ENCODE results near the gene PDPR.

The PDPR gene

GRCh38 chr16:70157105-70157476 lies 43.0 kb downstream of the PDPR start:
- no peak overlapping the region for H3K4me3 ChIP-seq (replicated peaks; ENCODE audit: low read depth, low read length)
- H3K36me3 ChIP-seq (ENCODE audit: control insufficient read depth, insufficient read depth, low read length) = peaks cover 50% of the 10 kb centered on the region
- no peaks in the 10 kb centered on the region for H3K27me3 ChIP-seq (replicated peaks; ENCODE audit: control insufficient read depth, insufficient read depth, low read length)
- no peak for DNase-seq (ENCODE audit: extremely low read depth, insufficient read length)
- TF ChIP-seq CTCF (IDR thresholded peaks at IDR 0.05; ENCODE audit: insufficient read depth, low read length, poor library complexity, severe bottlenecking) = no peak

DNA sequence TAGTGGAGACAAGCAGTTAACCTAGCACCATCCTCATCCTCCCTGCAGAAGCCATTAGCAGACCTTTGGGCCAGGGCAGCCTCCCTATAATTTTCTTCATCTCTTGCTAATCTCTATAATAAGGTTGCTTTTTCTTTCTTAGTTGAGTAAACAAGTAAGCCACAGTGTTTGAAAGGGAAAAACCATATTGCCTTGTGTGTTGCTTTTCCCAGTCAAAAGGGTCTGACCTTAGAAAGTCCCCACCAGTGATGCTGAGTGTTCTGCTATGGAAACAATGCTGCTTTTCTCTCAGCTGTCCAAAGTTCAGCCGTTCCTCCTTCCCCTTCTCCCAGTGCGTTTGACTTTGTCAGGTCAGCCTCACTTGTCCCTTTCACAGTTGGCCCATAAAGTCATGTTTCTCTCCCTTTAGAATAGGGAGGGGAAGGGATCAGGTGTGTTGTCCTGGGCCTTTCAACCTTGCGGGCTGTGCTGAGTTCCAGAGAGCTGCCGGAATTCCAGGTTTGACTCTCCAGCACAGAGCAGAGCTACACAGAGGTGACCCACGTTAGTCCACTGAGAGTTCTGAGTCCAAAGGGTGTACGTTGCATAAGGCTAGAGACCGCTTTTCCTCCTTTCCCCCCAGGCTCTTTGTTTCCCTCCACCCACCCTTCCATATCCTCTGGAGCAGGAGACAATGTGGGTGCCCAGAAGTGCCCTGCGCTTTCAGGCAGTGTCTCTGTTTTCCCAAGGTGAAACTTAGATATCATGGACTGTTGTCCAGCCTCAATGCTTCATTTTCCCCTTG lies 43.5 kb downstream of the PDPR start:
- Histone ChIP-seq H3K4me3 (replicated peaks; ENCODE audit: low read depth, low read length) (no peak overlapping the region), H3K27me3 (replicated peaks; ENCODE audit: control insufficient read depth, insufficient read depth, low read length) (no peaks in the 10 kb centered on the region), H3K36me3 (ENCODE audit: control insufficient read depth, insufficient read depth, low read length) (peaks cover 49% of the 10 kb centered on the region)
- DNase-seq (ENCODE audit: extremely low read depth, insufficient read length) = no peak
- no peak for TF ChIP-seq CTCF (IDR thresholded peaks at IDR 0.05; ENCODE audit: insufficient read depth, low read length, poor library complexity, severe bottlenecking)

- H3K27me3 ChIP-seq (replicated peaks; ENCODE audit: control insufficient read depth, insufficient read depth, low read length) = no peaks in the 10 kb centered on the region
- peaks cover 44% of the 10 kb centered on the region for H3K36me3 ChIP-seq (ENCODE audit: control insufficient read depth, insufficient read depth, low read length)
- no peak for TF ChIP-seq CTCF (IDR thresholded peaks at IDR 0.05; ENCODE audit: insufficient read depth, low read length, poor library complexity, severe bottlenecking)
- H3K4me3 ChIP-seq (replicated peaks; ENCODE audit: low read depth, low read length) = no peak overlapping the region
- DNase-seq (ENCODE audit: extremely low read depth, insufficient read length) = no peak
These were observed 44.3 kb downstream of the PDPR start for GRCh38 chr16:70158261-70158939.

DNA sequence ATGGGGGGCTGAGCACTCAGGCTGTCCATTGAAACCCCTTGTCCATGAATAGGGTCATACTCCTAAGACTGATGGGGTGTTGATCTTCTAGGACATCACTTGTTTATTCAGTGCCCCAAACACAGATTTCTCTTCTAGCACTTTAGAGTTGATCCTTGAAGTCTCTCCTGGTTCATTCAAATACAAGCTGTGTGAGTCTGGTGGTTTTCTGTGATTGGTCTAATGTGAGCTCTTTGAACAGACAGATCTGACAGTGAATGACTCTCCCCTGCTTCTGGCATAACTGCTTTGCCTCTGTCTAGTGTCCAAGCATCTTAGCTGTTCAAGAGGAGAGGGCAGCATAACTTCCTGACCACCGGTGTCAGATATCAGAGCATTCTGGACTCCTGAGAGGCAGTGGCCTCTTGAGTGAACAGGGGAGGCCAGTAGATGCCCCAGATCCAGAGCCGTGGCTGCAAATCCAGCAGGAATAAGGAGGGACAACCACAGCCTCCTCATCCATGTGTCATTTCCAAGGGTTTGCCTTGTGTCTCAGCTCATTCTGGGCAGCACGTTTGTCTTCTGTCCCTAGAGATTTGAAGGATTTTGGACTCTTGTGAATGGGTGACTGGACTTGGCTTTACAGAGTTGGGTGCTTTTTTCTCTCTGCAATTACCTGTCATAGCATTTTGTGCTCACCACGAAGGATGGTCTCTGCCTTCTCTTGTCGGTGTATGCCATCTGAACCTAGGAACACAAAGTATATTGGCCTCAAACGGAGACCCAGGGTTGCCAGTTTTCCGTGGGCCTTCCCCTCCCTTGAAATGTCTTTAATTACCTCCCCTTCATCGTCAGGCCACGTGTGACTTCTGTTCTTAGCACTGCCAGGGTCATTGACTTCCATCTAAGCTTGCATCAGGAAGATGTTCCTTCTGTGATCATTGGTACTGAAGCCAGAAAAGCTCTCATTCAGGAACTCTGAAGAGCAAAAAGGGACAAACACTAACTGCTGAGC lies 45.5 kb downstream of the PDPR start:
- no peak for DNase-seq (ENCODE audit: extremely low read depth, insufficient read length)
- peaks cover 43% of the 10 kb centered on the region for H3K36me3 ChIP-seq (ENCODE audit: control insufficient read depth, insufficient read depth, low read length)
- TF ChIP-seq CTCF (IDR thresholded peaks at IDR 0.05; ENCODE audit: insufficient read depth, low read length, poor library complexity, severe bottlenecking) = no peak

GRCh38 chr16:70160388-70160787 lies 46.3 kb downstream of the PDPR start:
- Histone ChIP-seq H3K4me3 (replicated peaks; ENCODE audit: low read depth, low read length) (no peak overlapping the region), H3K27me3 (replicated peaks; ENCODE audit: control insufficient read depth, insufficient read depth, low read length) (no peaks in the 10 kb centered on the region), H3K36me3 (ENCODE audit: control insufficient read depth, insufficient read depth, low read length) (peaks cover 43% of the 10 kb centered on the region)
- TF ChIP-seq CTCF (IDR thresholded peaks at IDR 0.05; ENCODE audit: insufficient read depth, low read length, poor library complexity, severe bottlenecking) = no peak
- no peak for DNase-seq (ENCODE audit: extremely low read depth, insufficient read length)

More for the DNA sequence above, 45.5 kb downstream of the PDPR start:
- no peak overlapping the region for H3K4me3 ChIP-seq (replicated peaks; ENCODE audit: low read depth, low read length)
- no peaks in the 10 kb centered on the region for H3K27me3 ChIP-seq (replicated peaks; ENCODE audit: control insufficient read depth, insufficient read depth, low read length)
